GM12878 (cell line): ENCODE measurements around the gene ANKRD44. TPM values are rescaled to one million over a fixed set of nuclear protein-coding genes. Genes with fewer than 3 reads are reported as not detected.

ENCODE experiments used
- ATAC-seq: fragments of 200-7000 bp; cut with Tn5 transposase; 3 replicates; pipeline ENCODE4 v1.9.1; 2020; ENCODE audit warnings: mild to moderate bottlenecking, moderate library complexity
- BruUV-seq: library from RNA; stranded (reverse); fragments of 400-500 nt; replicated peaks from 2 replicates; lab custom pipeline; 2021; lab: Mats Ljungman, UMichigan
- CTCF ChIA-PET: fragments of 300-600 bp; sonication (Branson Sonifier 250); formaldehyde crosslinking; extraction: SDS; loops from one replicate; lab custom pipeline; 2021; ENCODE audit warnings: inconsistent platforms; lab: Yijun Ruan, JAX
- POLR2A ChIA-PET: fragments of 350-600 bp; formaldehyde crosslinking; extraction: SDS; loops from one replicate; lab custom pipeline; 2021; ENCODE audit warnings: inconsistent platforms; lab: Charles Lee
- RAD21 ChIA-PET: fragments of 300-600 bp; sonication (Branson Sonifier 250); formaldehyde crosslinking; loops from one replicate; lab custom pipeline; 2023; ENCODE audit warnings: antibody characterized with exemption; ENCODE audit not compliant: unreplicated experiment; lab: Charles Lee
- SMC1A ChIA-PET: fragments of 300-600 bp; sonication (Branson Sonifier 250); formaldehyde crosslinking; loops from one replicate; lab custom pipeline; 2023; ENCODE audit not compliant: unreplicated experiment, uncharacterized antibody; lab: Charles Lee
- DNase-seq: peaks from one replicate; pipeline ENCODE4 v3.0.0-alpha.2; 2011; ENCODE audit warnings: low read depth, low spot score
- FAIRE-seq: peaks from 3 replicates; lab custom pipeline; 2011; peaks lifted over from hg19 to GRCh38; lab: Jason Lieb, UNC
- H2AFZ ChIP-seq: 2 replicates; pipeline ENCODE4 v1.6.0; 2011; ENCODE audit warnings: low read depth, low read length, control low read depth; ENCODE audit not compliant: control insufficient read depth
- H3K27ac ChIP-seq: 2 replicates; pipeline ENCODE4 v1.5.1; 2011; ENCODE audit warnings: control low read depth; ENCODE audit not compliant: control insufficient read depth, insufficient read depth
- H3K27me3 ChIP-seq, 2 experiments: replicated peaks in 1 of 2; 2 replicates each; pipeline versions ENCODE4 v1.6.0 to v1.6.1; 2011; ENCODE audit warnings: low read length in 1 of 2; ENCODE audit not compliant: control insufficient read depth in 2 of 2, insufficient read depth in 2 of 2
- H3K36me3 ChIP-seq, 2 experiments: 2 replicates each; pipeline ENCODE4 v1.5.1; 2011; ENCODE audit warnings: low read length in 1 of 2; ENCODE audit not compliant: control insufficient read depth in 2 of 2, insufficient read depth in 2 of 2
- H3K4me1 ChIP-seq: 2 replicates; pipeline ENCODE4 v1.6.1; 2011; ENCODE audit warnings: mild to moderate bottlenecking, low read length, moderate library complexity, mixed read lengths; ENCODE audit not compliant: control insufficient read depth, insufficient read depth
- H3K4me2 ChIP-seq: 2 replicates; pipeline ENCODE4 v1.6.0; 2011; ENCODE audit warnings: control low read depth; ENCODE audit not compliant: control insufficient read depth, insufficient read depth
- H3K4me3 ChIP-seq: fragments of 200-600 bp; sonication (generic); 2 replicates; pipeline ENCODE4 v1.5.1; 2016
- H3K79me2 ChIP-seq: 2 replicates; pipeline ENCODE4 v1.6.0; 2011; ENCODE audit warnings: low read length; ENCODE audit not compliant: control insufficient read depth, insufficient read depth
- H3K9ac ChIP-seq: 2 replicates; pipeline ENCODE4 v1.8.0; 2011; ENCODE audit warnings: low read length, control low read depth, mixed read lengths; ENCODE audit not compliant: control insufficient read depth, insufficient read depth
- H3K9me3 ChIP-seq: replicated peaks from 3 replicates; pipeline ENCODE4 v1.5.1; 2011; ENCODE audit warnings: mild to moderate bottlenecking, low read length; ENCODE audit not compliant: control insufficient read depth, insufficient read depth
- H4K20me1 ChIP-seq: 2 replicates; pipeline ENCODE4 v1.6.0; 2011; ENCODE audit not compliant: control insufficient read depth, insufficient read depth
- BMI1 ChIP-seq: fragments of 450-650 bp; IDR thresholded peaks from 2 replicates; pipeline ENCODE4 v1.6.1; 2016; ENCODE audit warnings: mild to moderate bottlenecking, moderate library complexity, borderline replicate concordance
- CHD4 ChIP-seq: fragments of 200-600 bp; sonication (generic); IDR thresholded peaks from 2 replicates; pipeline ENCODE4 v1.6.1; 2016; ENCODE audit warnings: mild to moderate bottlenecking
- IKZF2 ChIP-seq, 2 experiments: fragments of 450-650 bp; IDR thresholded peaks; 2 replicates each; pipeline ENCODE4 v1.6.1; 2017; ENCODE audit warnings: mild to moderate bottlenecking in 2 of 2, moderate library complexity in 2 of 2
- KAT2A ChIP-seq: conservative IDR thresholded peaks from 2 replicates; pipeline ENCODE4 v1.6.1; 2011; ENCODE audit warnings: low read depth, low read length; ENCODE audit not compliant: control insufficient read depth
- POLR2AphosphoS2 ChIP-seq: IDR thresholded peaks from 2 replicates; pipeline ENCODE4 v1.6.1; 2011; ENCODE audit warnings: low read depth, mild to moderate bottlenecking, low read length, improper control_type of control experiment, moderate library complexity
- RB1 ChIP-seq: fragments of 450-650 bp; formaldehyde crosslinking; IDR thresholded peaks from 2 replicates; pipeline ENCODE4 v1.6.1; 2017; ENCODE audit warnings: mild to moderate bottlenecking, borderline replicate concordance
- RBBP5 ChIP-seq: fragments of 200-600 bp; sonication (generic); conservative IDR thresholded peaks from 2 replicates; pipeline ENCODE4 v1.6.1; 2016
- SMARCA5 ChIP-seq: fragments of 450-650 bp; IDR thresholded peaks from 2 replicates; pipeline ENCODE4 v1.6.1; 2017; ENCODE audit warnings: mild to moderate bottlenecking
- TAF1 ChIP-seq: IDR thresholded peaks from 2 replicates; pipeline ENCODE4 v1.6.1; 2011; ENCODE audit warnings: mild to moderate bottlenecking, low read depth, low read length, borderline replicate concordance
- YBX1 ChIP-seq: fragments of 450-650 bp; IDR thresholded peaks from 2 replicates; pipeline ENCODE4 v1.6.1; 2016; ENCODE audit warnings: antibody characterized with exemption
- ZNF384 ChIP-seq: IDR thresholded peaks from 2 replicates; pipeline ENCODE4 v1.6.1; 2012; ENCODE audit warnings: low read depth, mild to moderate bottlenecking, low read length, improper control_type of control experiment, borderline replicate concordance
- ZSCAN29 ChIP-seq: fragments of 450-650 bp; IDR thresholded peaks from 2 replicates; pipeline ENCODE4 v1.6.1; 2017; ENCODE audit warnings: mild to moderate bottlenecking, moderate library complexity
- WGBS: methylation state at CpG from one replicate; pipeline ENCODE4 v1.1.6; 2016; ENCODE audit warnings: low lambda C conversion rate; ENCODE audit not compliant: insufficient replicate concordance, insufficient coverage; ENCODE audit errors: missing lambda C conversion rate; 5-methylcytosine and 5-hydroxymethylcytosine counted together
- in situ Hi-C: fragments of 300-500 bp; cut with MboI; formaldehyde crosslinking; loops from 9 replicates; pipeline ENCODE4 v1.14.3; 2018; ENCODE audit warnings: mixed read lengths
- intact Hi-C: fragments of 100-400 bp; cut with micrococcal nuclease; formaldehyde crosslinking; loops from one replicate; pipeline ENCODE4 v1.14.2; 2022; ENCODE audit not compliant: unreplicated experiment
- polyA plus RNA-seq, 11 experiments: library from polyadenylated mRNA; depleted of rRNA in 4 of 11; unstranded in 6 of 11; stranded (reverse) in 5 of 11; fragments of >200 nt; fragmentation: Nextera tagmentation in 4 of 11; fragmentation: Illumina TruSeq in 1 of 11; extraction: Ambion mirVana in 4 of 11; extraction: Trizol in 1 of 11; gene quantifications; 1 replicate in 1 of 11; 2 replicates in 10 of 11; pipeline versions ENCODE4 v1.2.1 to v1.2.3, GENCODE V29; 2011 to 2016; ENCODE audit warnings: inconsistent platforms in 2 of 11, missing spikeins in 2 of 11, low read depth in 1 of 11
- total RNA-seq, 4 experiments: library from RNA; depleted of rRNA in 3 of 4; stranded (reverse); fragments of >200 nt in 3 of 4; fragmentation: Illumina TruSeq in 1 of 4; extraction: Trizol in 1 of 4; gene quantifications; 2 replicates each; pipeline versions ENCODE4 v1.2.1 to v1.2.3, GENCODE V29; 2013 to 2021
- TF ChIP-seq, protein P1 (sequence below): fragments of 450-650 bp; formaldehyde crosslinking; IDR thresholded peaks from 2 replicates; pipeline ENCODE4 v1.4.0; 2020; ENCODE audit warnings: mild to moderate bottlenecking, moderate library complexity
- TF ChIP-seq, protein P2 (sequence below): fragments of 450-650 bp; IDR thresholded peaks from 2 replicates; pipeline ENCODE4 v1.6.1; 2016; ENCODE audit warnings: mild to moderate bottlenecking
- TF ChIP-seq, protein P3 (sequence below): IDR thresholded peaks from 2 replicates; pipeline ENCODE4 v1.6.1; 2012; ENCODE audit warnings: low read depth, low read length, improper control_type of control experiment

ANKRD44 gene
- total and polyA plus RNA-seq, 10 of the 15 experiments (the other 5 are each of a cell fraction or from before 2014, with no cell fraction given), result 19.1 to 99.1 (median 59.6) TPM

- in situ Hi-C loops (no loop called here), intact Hi-C loops (loop anchor here (2.0 kb wide), 1 partner anchor 50 kb away; no protein-coding TSS in a partner anchor)
- ChIA-PET CTCF (interaction anchor here (0.9 to 5.0 kb wide), 15 partner anchors 10 to 102 kb away, joined by 3 to 37 read pairs (median 4); partner anchors contain the start of gene ANKRD44), SMC1A (interaction anchor here (0.7 to 18.1 kb wide), 15 partner anchors 10 to 93 kb away, joined by 3 to 433 read pairs (median 14); partner anchors contain the start of gene ANKRD44), POLR2A (interaction anchor here (1.0 to 6.5 kb wide), 10 partner anchors 10 to 98 kb away, joined by 3 to 80 read pairs (median 5); partner anchors contain the start of gene ANKRD44), RAD21 (interaction anchor here (1.2 to 18.1 kb wide), 11 partner anchors 11 to 93 kb away, joined by 3 to 408 read pairs (median 9); partner anchors contain the start of gene ANKRD44)
- H3K9me3 ChIP-seq, result no peaks in the 10 kb centered on the region
- 0% methylated on average over 2 of the region's 2 CpGs for WGBS
- no peaks in the 10 kb centered on the region for H3K27me3 ChIP-seq
- FAIRE-seq (no peak), DNase-seq (no peak), ATAC-seq (peak; percentile 45)
- H4K20me1 ChIP-seq, result no peaks in the 10 kb centered on the region
- H3K27ac ChIP-seq, result peak overlapping the region; percentile 97
- no TSS peak for BruUV-seq
- H3K79me2 ChIP-seq, result peaks cover 95% of the 10 kb centered on the region
- peaks cover 87% of the 10 kb centered on the region for H3K4me1 ChIP-seq
- H3K36me3 ChIP-seq, result 0 out of 4 replicates have a peak, but pooled peaks cover 1 to 5% of the 10 kb centered on the region in 2 experiments
- H3K4me3 ChIP-seq, result peak overlapping the region; percentile 28; the same call in 1 of the 2 replicates
- peak overlapping the region; percentile 76 for H3K9ac ChIP-seq
- peak overlapping the region; percentile 85 for H3K4me2 ChIP-seq
- H2AFZ ChIP-seq, result peak overlapping the region; percentile 30; the same call in 1 of the 2 replicates
- TF ChIP-seq, protein P1, sequence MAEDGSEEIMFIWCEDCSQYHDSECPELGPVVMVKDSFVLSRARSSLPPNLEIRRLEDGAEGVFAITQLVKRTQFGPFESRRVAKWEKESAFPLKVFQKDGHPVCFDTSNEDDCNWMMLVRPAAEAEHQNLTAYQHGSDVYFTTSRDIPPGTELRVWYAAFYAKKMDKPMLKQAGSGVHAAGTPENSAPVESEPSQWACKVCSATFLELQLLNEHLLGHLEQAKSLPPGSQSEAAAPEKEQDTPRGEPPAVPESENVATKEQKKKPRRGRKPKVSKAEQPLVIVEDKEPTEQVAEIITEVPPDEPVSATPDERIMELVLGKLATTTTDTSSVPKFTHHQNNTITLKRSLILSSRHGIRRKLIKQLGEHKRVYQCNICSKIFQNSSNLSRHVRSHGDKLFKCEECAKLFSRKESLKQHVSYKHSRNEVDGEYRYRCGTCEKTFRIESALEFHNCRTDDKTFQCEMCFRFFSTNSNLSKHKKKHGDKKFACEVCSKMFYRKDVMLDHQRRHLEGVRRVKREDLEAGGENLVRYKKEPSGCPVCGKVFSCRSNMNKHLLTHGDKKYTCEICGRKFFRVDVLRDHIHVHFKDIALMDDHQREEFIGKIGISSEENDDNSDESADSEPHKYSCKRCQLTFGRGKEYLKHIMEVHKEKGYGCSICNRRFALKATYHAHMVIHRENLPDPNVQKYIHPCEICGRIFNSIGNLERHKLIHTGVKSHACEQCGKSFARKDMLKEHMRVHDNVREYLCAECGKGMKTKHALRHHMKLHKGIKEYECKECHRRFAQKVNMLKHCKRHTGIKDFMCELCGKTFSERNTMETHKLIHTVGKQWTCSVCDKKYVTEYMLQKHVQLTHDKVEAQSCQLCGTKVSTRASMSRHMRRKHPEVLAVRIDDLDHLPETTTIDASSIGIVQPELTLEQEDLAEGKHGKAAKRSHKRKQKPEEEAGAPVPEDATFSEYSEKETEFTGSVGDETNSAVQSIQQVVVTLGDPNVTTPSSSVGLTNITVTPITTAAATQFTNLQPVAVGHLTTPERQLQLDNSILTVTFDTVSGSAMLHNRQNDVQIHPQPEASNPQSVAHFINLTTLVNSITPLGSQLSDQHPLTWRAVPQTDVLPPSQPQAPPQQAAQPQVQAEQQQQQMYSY (CRISPR knock-in tag), result no peak
- TF ChIP-seq BMI1 (no peak), RBBP5 (no peak), POLR2AphosphoS2 (0 out of 2 replicates have a peak, but pooled peaks have one; percentile 50), CHD4 (no peak), KAT2A (no peak), IKZF2 (IDR thresholded peaks at IDR 0.05) (peak in 1 of 2 experiments; percentile 29; a peak in 2 of 4 replicates), RB1 (no peak), ZSCAN29 (no peak), ZNF384 (no peak), YBX1 (no peak), TAF1 (no peak), SMARCA5 (0 out of 2 replicates have a peak, but pooled peaks have one; percentile 56)
- TF ChIP-seq, protein P2, sequence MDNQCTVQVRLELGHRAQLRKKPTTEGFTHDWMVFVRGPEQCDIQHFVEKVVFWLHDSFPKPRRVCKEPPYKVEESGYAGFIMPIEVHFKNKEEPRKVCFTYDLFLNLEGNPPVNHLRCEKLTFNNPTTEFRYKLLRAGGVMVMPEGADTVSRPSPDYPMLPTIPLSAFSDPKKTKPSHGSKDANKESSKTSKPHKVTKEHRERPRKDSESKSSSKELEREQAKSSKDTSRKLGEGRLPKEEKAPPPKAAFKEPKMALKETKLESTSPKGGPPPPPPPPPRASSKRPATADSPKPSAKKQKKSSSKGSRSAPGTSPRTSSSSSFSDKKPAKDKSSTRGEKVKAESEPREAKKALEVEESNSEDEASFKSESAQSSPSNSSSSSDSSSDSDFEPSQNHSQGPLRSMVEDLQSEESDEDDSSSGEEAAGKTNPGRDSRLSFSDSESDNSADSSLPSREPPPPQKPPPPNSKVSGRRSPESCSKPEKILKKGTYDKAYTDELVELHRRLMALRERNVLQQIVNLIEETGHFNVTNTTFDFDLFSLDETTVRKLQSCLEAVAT, result peak; percentile 100
- TF ChIP-seq, protein P3, sequence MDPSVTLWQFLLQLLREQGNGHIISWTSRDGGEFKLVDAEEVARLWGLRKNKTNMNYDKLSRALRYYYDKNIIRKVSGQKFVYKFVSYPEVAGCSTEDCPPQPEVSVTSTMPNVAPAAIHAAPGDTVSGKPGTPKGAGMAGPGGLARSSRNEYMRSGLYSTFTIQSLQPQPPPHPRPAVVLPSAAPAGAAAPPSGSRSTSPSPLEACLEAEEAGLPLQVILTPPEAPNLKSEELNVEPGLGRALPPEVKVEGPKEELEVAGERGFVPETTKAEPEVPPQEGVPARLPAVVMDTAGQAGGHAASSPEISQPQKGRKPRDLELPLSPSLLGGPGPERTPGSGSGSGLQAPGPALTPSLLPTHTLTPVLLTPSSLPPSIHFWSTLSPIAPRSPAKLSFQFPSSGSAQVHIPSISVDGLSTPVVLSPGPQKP, result no peak
Observed at GRCh38 chr2:197209246-197209645, 101.3 kb downstream of the ANKRD44 start.
